GM19238 (cell line): Measurements from ENCODE around the gene OLA1.
"Not testable (repeated sequence)": the region's sequence is repeated elsewhere in the genome, so short reads cannot be mapped to it uniquely, and the experiment has no call there.

Experiments used
- DNase-seq: peaks from one replicate; pipeline ENCODE4 v3.0.0; 2011; ENCODE audit warnings: low spot score; ENCODE audit not compliant: insufficient read length

Gene OLA1

GRCh38 chr2:174248187-174248997 lies at the start of gene OLA1:
TSS of gene OLA1 (minus strand) at chr2:174248532. CDS start at chr2:174246815, 1,717 bp downstream.
- peak; percentile 93 for DNase-seq

- DNase-seq, result no peak
Observed at GRCh38 chr2:174292908-174293307, 44.6 kb upstream of the OLA1 start.

- DNase-seq, result no peak
Observed at GRCh38 chr2:174286172-174286571, 37.8 kb upstream of the OLA1 start.

GRCh38 chr2:174282441-174282840 lies 34.1 kb upstream of the OLA1 start:
- no peak for DNase-seq

- no peak for DNase-seq
Observed at GRCh38 chr2:174281736-174282135, 33.4 kb upstream of the OLA1 start.

GRCh38 chr2:174280596-174280995 lies 32.3 kb upstream of the OLA1 start:
- no peak for DNase-seq

GRCh38 chr2:174270263-174270662 lies 21.9 kb upstream of the OLA1 start:
- DNase-seq, result not testable (repeated sequence)

- DNase-seq, result no peak
Observed at GRCh38 chr2:174266288-174266687, 18.0 kb upstream of the OLA1 start.

GRCh38 chr2:174263997-174264396 lies 15.7 kb upstream of the OLA1 start:
- DNase-seq, result no peak

GRCh38 chr2:174259981-174260380 lies 11.6 kb upstream of the OLA1 start:
- no peak for DNase-seq

- no peak for DNase-seq
Observed at GRCh38 chr2:174254267-174254666, 5.9 kb upstream of the OLA1 start.

- DNase-seq, result no peak
Observed at GRCh38 chr2:174248998-174249592, 763 bp upstream of the OLA1 start.

- DNase-seq, result peak; percentile 5
Observed at GRCh38 chr2:174247474-174248186, 702 bp downstream of the OLA1 start.

- no peak for DNase-seq
Observed at GRCh38 chr2:174246944-174247381, 1.4 kb downstream of the OLA1 start.

GRCh38 chr2:174245628-174246027 lies 2.7 kb downstream of the OLA1 start:
- DNase-seq, result not testable (repeated sequence)

- no peak for DNase-seq
Observed at GRCh38 chr2:174245065-174245464, 3.3 kb downstream of the OLA1 start.

- DNase-seq, result no peak
Observed at GRCh38 chr2:174243812-174244211, 4.5 kb downstream of the OLA1 start.

- DNase-seq, result no peak
Observed at GRCh38 chr2:174240097-174240496, 8.2 kb downstream of the OLA1 start.

GRCh38 chr2:174236429-174236828 lies 11.9 kb downstream of the OLA1 start:
- no peak for DNase-seq

GRCh38 chr2:174235680-174236079 lies 12.7 kb downstream of the OLA1 start:
- DNase-seq, result no peak

GRCh38 chr2:174233771-174234275 lies 14.5 kb downstream of the OLA1 start:
- no peak for DNase-seq

- DNase-seq, result no peak
Observed at GRCh38 chr2:174227748-174228147, 20.6 kb downstream of the OLA1 start.
